ENCODE results near the gene COX7B2.

COX7B2 gene

GRCh38 chr4:46909078-46909477 lies at the start of gene COX7B2:
Gene COX7B2, minus strand, starts transcription at chr4:46909245. Its CDS starts 174,053 bp downstream, at chr4:46735192.
- DNase-seq (ENCODE audit: low spot score), result no peak

- DNase-seq (ENCODE audit: low spot score), result no peak
Observed at GRCh38 chr4:46956451-46956850, 47.4 kb upstream of the COX7B2 start.

GRCh38 chr4:46955601-46956000 lies 46.6 kb upstream of the COX7B2 start:
- no peak for DNase-seq (ENCODE audit: low spot score)

GRCh38 chr4:46954643-46955042 lies 45.6 kb upstream of the COX7B2 start:
- no peak for DNase-seq (ENCODE audit: low spot score)

GRCh38 chr4:46953564-46953963 lies 44.5 kb upstream of the COX7B2 start:
- DNase-seq (ENCODE audit: low spot score), result no peak

GRCh38 chr4:46952451-46952850 lies 43.4 kb upstream of the COX7B2 start:
- DNase-seq (ENCODE audit: low spot score), result no peak

GRCh38 chr4:46950826-46951225 lies 41.8 kb upstream of the COX7B2 start:
- no peak for DNase-seq (ENCODE audit: low spot score)

- DNase-seq (ENCODE audit: low spot score), result no peak
Observed at GRCh38 chr4:46949822-46950221, 40.8 kb upstream of the COX7B2 start.

- DNase-seq (ENCODE audit: low spot score), result no peak
Observed at GRCh38 chr4:46947541-46947940, 38.5 kb upstream of the COX7B2 start.

- no peak for DNase-seq (ENCODE audit: low spot score)
Observed at GRCh38 chr4:46946919-46947536, 38.0 kb upstream of the COX7B2 start.

GRCh38 chr4:46945062-46945461 lies 36.0 kb upstream of the COX7B2 start:
- no peak for DNase-seq (ENCODE audit: low spot score)

GRCh38 chr4:46944345-46944744 lies 35.3 kb upstream of the COX7B2 start:
- no peak for DNase-seq (ENCODE audit: low spot score)

GRCh38 chr4:46937493-46937892 lies 28.4 kb upstream of the COX7B2 start:
- no peak for DNase-seq (ENCODE audit: low spot score)

GRCh38 chr4:46934726-46935125 lies 25.7 kb upstream of the COX7B2 start:
- no peak for DNase-seq (ENCODE audit: low spot score)

GRCh38 chr4:46933686-46934085 lies 24.6 kb upstream of the COX7B2 start:
- no peak for DNase-seq (ENCODE audit: low spot score)

GRCh38 chr4:46931981-46932380 lies 22.9 kb upstream of the COX7B2 start:
- DNase-seq (ENCODE audit: low spot score), result no peak

- no peak for DNase-seq (ENCODE audit: low spot score)
Observed at GRCh38 chr4:46930891-46931290, 21.8 kb upstream of the COX7B2 start.

GRCh38 chr4:46927201-46927600 lies 18.2 kb upstream of the COX7B2 start:
- DNase-seq (ENCODE audit: low spot score), result no peak

GRCh38 chr4:46924789-46925529 lies 15.9 kb upstream of the COX7B2 start:
- DNase-seq (ENCODE audit: low spot score), result no peak

GRCh38 chr4:46922205-46922604 lies 13.2 kb upstream of the COX7B2 start:
- no peak for DNase-seq (ENCODE audit: low spot score)

GRCh38 chr4:46908148-46908547 lies 897 bp downstream of the COX7B2 start:
- no peak for DNase-seq (ENCODE audit: low spot score)

GRCh38 chr4:46900082-46900481 lies 9.0 kb downstream of the COX7B2 start:
- no peak for DNase-seq (ENCODE audit: low spot score)

- DNase-seq (ENCODE audit: low spot score), result no peak
Observed at GRCh38 chr4:46894826-46895225, 14.2 kb downstream of the COX7B2 start.

- DNase-seq (ENCODE audit: low spot score), result no peak
Observed at GRCh38 chr4:46890056-46890455, 19.0 kb downstream of the COX7B2 start.
